ENCODE data around the gene NCOR2. TPM values are rescaled to one million over a fixed set of nuclear protein-coding genes. Genes with fewer than 3 reads are reported as not detected.

Gene NCOR2
- total and polyA plus RNA-seq, 8 donors, result 49.6 to 148 (median 98.6) TPM

- no peak overlapping the region for H3K27ac ChIP-seq
- no peak for TF ChIP-seq CTCF (IDR thresholded peaks at IDR 0.05)
- H3K4me1 ChIP-seq, result peaks cover 0 to under 1% (median 0%) of the 10 kb centered on the region in 3 donors
- H3K4me3 ChIP-seq, result no peak overlapping the region
- no peak for FAIRE-seq
- H3K36me3 ChIP-seq, result no peaks in the 10 kb centered on the region
- no peaks in the 10 kb centered on the region for H3K27me3 ChIP-seq
- H3K9me3 ChIP-seq, result no peaks in the 10 kb centered on the region
- 86 to 89% methylated on average over 1 of the region's 1 CpG for WGBS, 2 donors
- intact Hi-C loops (cut with DNase I), result no loop called here
- ATAC-seq, result no peak
- DNase-seq, result no peak
These were observed 3.4 kb upstream of the NCOR2 start for GRCh38 chr12:124570810-124571209.

- ATAC-seq, result no peak
These were observed 2.1 kb upstream of the NCOR2 start for GRCh38 chr12:124569375-124570148.

GRCh38 chr12:124568431-124569374, 1.3 kb upstream of the NCOR2 start:
- Histone ChIP-seq H3K4me3 (no peak overlapping the region), H3K27me3 (no peaks in the 10 kb centered on the region), H3K27ac (peak overlapping the region in 3 of 4 donors; percentile 53 to 72 (median 69)), H3K4me1 (peaks cover 3 to 10% (median 7%) of the 10 kb centered on the region in 3 donors), H3K9me3 (no peaks in the 10 kb centered on the region), H3K36me3 (no peaks in the 10 kb centered on the region)
- FAIRE-seq (no peak), DNase-seq (peak in 2 of 6 donors; percentile 42 to 60), ATAC-seq (peak in 3 of 4 donors; percentile 4 to 40 (median 28))
- intact Hi-C loops (cut with DNase I), result no loop called here
- WGBS, 2 donors, result 65 to 66% methylated on average over 25 to 28 of the region's 28 CpGs
- no peak for TF ChIP-seq CTCF (IDR thresholded peaks at IDR 0.05)

More at GRCh38 chr12:124569375-124570148, 2.1 kb upstream of the NCOR2 start:
- Histone ChIP-seq H3K27me3 (no peaks in the 10 kb centered on the region), H3K9me3 (no peaks in the 10 kb centered on the region), H3K36me3 (no peaks in the 10 kb centered on the region), H3K4me3 (no peak overlapping the region), H3K4me1 (peaks cover 3 to 10% (median 6%) of the 10 kb centered on the region in 3 donors), H3K27ac (no peak overlapping the region)
- 75 to 80% methylated on average over 17 of the region's 17 CpGs for WGBS, 2 donors
- no peak for FAIRE-seq
- intact Hi-C loops (cut with DNase I), result no loop called here
- no peak for DNase-seq
- no peak for TF ChIP-seq CTCF (IDR thresholded peaks at IDR 0.05)

GRCh38 chr12:124567673-124568373, 411 bp upstream of the NCOR2 start:
- peak overlapping the region in 3 of 4 donors; percentile 53 to 72 (median 69) for H3K27ac ChIP-seq
- WGBS, 2 donors, result 5 to 6% methylated on average over 42 to 50 of the region's 50 CpGs
- TF ChIP-seq CTCF (IDR thresholded peaks at IDR 0.05), result no peak
- H3K27me3 ChIP-seq, result no peaks in the 10 kb centered on the region
- intact Hi-C loops (cut with DNase I), result no loop called here
- DNase-seq (peak; percentile 85 to 94 (median 90)), FAIRE-seq (no peak), ATAC-seq (peak; percentile 78 to 86 (median 84))
- peaks cover 3 to 10% (median 7%) of the 10 kb centered on the region in 3 donors for H3K4me1 ChIP-seq
- H3K4me3 ChIP-seq, result peak overlapping the region; percentile 13 to 97 (median 60)
- no peaks in the 10 kb centered on the region for H3K9me3 ChIP-seq
- no peaks in the 10 kb centered on the region for H3K36me3 ChIP-seq

All from pancreas (tissue), 10 donors.